HEK293 (cell line): Measurements from ENCODE around the gene FMNL1.

Source experiments
- CTCF ChIA-PET: fragments of 350-600 bp; formaldehyde crosslinking; extraction: SDS; loops from one replicate; lab custom pipeline; 2021; ENCODE audit warnings: antibody characterized with exemption; lab: Yijun Ruan, JAX
- POLR2A ChIA-PET: fragments of 300-600 bp; formaldehyde crosslinking; extraction: SDS; loops from one replicate; lab custom pipeline; 2020; ENCODE audit warnings: antibody characterized with exemption, inconsistent platforms; lab: Yijun Ruan, JAX
- H3K27ac ChIP-seq: fragments of 200-500 bp; sonication (Bioruptor generic); 2 replicates; pipeline ENCODE4 v1.5.1; 2014; ENCODE audit warnings: low read depth, low read length, control low read depth, inconsistent platforms; ENCODE audit errors: extremely low read depth
- H3K36me3 ChIP-seq, 2 experiments: fragments of 200-500 bp in 1 of 2; sonication (Bioruptor generic) in 1 of 2; 1 replicate in 1 of 2; 2 replicates in 1 of 2; pipeline ENCODE4 v1.5.1; 2014 to 2017; ENCODE audit warnings: inconsistent platforms in 2 of 2, low read length in 2 of 2; ENCODE audit not compliant: control insufficient read depth in 2 of 2, insufficient read depth in 1 of 2
- H3K4me1 ChIP-seq: fragments of 200-500 bp; sonication (Bioruptor generic); 2 replicates; pipeline ENCODE4 v1.5.1; 2014; ENCODE audit warnings: mild to moderate bottlenecking, low read length, inconsistent platforms; ENCODE audit not compliant: control insufficient read depth, insufficient read depth
- H3K4me3 ChIP-seq: 2 replicates; pipeline ENCODE4 v1.5.1; 2011; ENCODE audit warnings: low read depth, mild to moderate bottlenecking, control low read depth, low read length, moderate library complexity
- H3K9me3 ChIP-seq: fragments of 200-500 bp; sonication (Bioruptor generic); 2 replicates; pipeline ENCODE4 v1.5.1; 2014; ENCODE audit warnings: low read depth, low read length, inconsistent platforms; ENCODE audit not compliant: control insufficient read depth, insufficient read depth
- FEZF1 ChIP-seq: fragments of 450-650 bp; formaldehyde crosslinking; IDR thresholded peaks from 2 replicates; pipeline ENCODE4 v1.5.1; 2016; ENCODE audit warnings: missing biosample characterization, missing genetic modification characterization
- GLIS2 ChIP-seq: fragments of 450-650 bp; formaldehyde crosslinking; IDR thresholded peaks from 2 replicates; pipeline ENCODE4 v1.5.1; 2016; ENCODE audit warnings: missing biosample characterization, missing genetic modification characterization
- IKZF3 ChIP-seq: fragments of 450-650 bp; IDR thresholded peaks from 2 replicates; pipeline ENCODE4 v1.5.0; 2018; ENCODE audit warnings: missing biosample characterization, mild to moderate bottlenecking, missing genetic modification characterization, moderate library complexity
- MZF1 ChIP-seq: fragments of 450-650 bp; formaldehyde crosslinking; IDR thresholded peaks from 2 replicates; pipeline ENCODE4 v1.5.1; 2017; ENCODE audit warnings: missing biosample characterization, missing genetic modification characterization, borderline replicate concordance
- PRDM1 ChIP-seq: fragments of 450-650 bp; formaldehyde crosslinking; IDR thresholded peaks from 2 replicates; pipeline ENCODE4; 2016; ENCODE audit warnings: missing biosample characterization, missing genetic modification characterization
- SP2 ChIP-seq: fragments of 450-650 bp; formaldehyde crosslinking; IDR thresholded peaks from 2 replicates; pipeline ENCODE4 v1.5.1; 2016; ENCODE audit warnings: missing biosample characterization, missing genetic modification characterization
- SP7 ChIP-seq: fragments of 450-650 bp; formaldehyde crosslinking; IDR thresholded peaks from 2 replicates; pipeline ENCODE4 v1.5.1; 2016; ENCODE audit warnings: missing biosample characterization, missing genetic modification characterization
- TCF7L2 ChIP-seq: IDR thresholded peaks from 2 replicates; pipeline ENCODE4 v1.6.1; 2011; ENCODE audit warnings: low read depth, mild to moderate bottlenecking, inconsistent platforms, low read length, moderate library complexity, borderline replicate concordance
- ZBTB48 ChIP-seq: fragments of 450-650 bp; formaldehyde crosslinking; IDR thresholded peaks from 2 replicates; pipeline ENCODE4 v1.5.1; 2016; ENCODE audit warnings: missing biosample characterization, missing genetic modification characterization
- ZBTB7A ChIP-seq: fragments of 450-650 bp; formaldehyde crosslinking; IDR thresholded peaks from 2 replicates; pipeline ENCODE4 v1.5.1; 2016; ENCODE audit warnings: low read depth, missing biosample characterization, missing genetic modification characterization
- ZFP69B ChIP-seq: fragments of 450-650 bp; formaldehyde crosslinking; IDR thresholded peaks from 2 replicates; pipeline ENCODE4 v1.5.1; 2016; ENCODE audit warnings: missing biosample characterization, missing genetic modification characterization
- ZNF132 ChIP-seq: fragments of 450-650 bp; formaldehyde crosslinking; IDR thresholded peaks from 2 replicates; pipeline ENCODE4 v1.5.1; 2017; ENCODE audit warnings: missing biosample characterization, missing genetic modification characterization, borderline replicate concordance
- ZNF133 ChIP-seq: fragments of 450-650 bp; formaldehyde crosslinking; IDR thresholded peaks from 2 replicates; pipeline ENCODE4 v1.5.1; 2016; ENCODE audit warnings: missing biosample characterization, missing genetic modification characterization
- ZNF155 ChIP-seq: fragments of 450-650 bp; formaldehyde crosslinking; IDR thresholded peaks from 2 replicates; pipeline ENCODE4 v1.5.1; 2016; ENCODE audit warnings: missing biosample characterization, missing genetic modification characterization
- ZNF221 ChIP-seq: fragments of 450-650 bp; formaldehyde crosslinking; IDR thresholded peaks from 2 replicates; pipeline ENCODE4 v1.5.1; 2017; ENCODE audit warnings: missing biosample characterization, missing genetic modification characterization, borderline replicate concordance
- ZNF335 ChIP-seq: fragments of 450-650 bp; formaldehyde crosslinking; conservative IDR thresholded peaks from 2 replicates; pipeline ENCODE4 v1.5.1; 2016; ENCODE audit warnings: missing biosample characterization, missing genetic modification characterization
- ZNF37A ChIP-seq: fragments of 450-650 bp; IDR thresholded peaks from 2 replicates; pipeline ENCODE4 v1.5.1; 2018; ENCODE audit warnings: missing biosample characterization, missing genetic modification characterization
- ZNF571 ChIP-seq: fragments of 450-650 bp; formaldehyde crosslinking; IDR thresholded peaks from 2 replicates; pipeline ENCODE4 v1.5.0; 2017; ENCODE audit warnings: missing biosample characterization, missing genetic modification characterization
- ZNF585B ChIP-seq: fragments of 450-650 bp; formaldehyde crosslinking; IDR thresholded peaks from 2 replicates; pipeline ENCODE4 v1.5.1; 2016; ENCODE audit warnings: missing biosample characterization, missing genetic modification characterization
- ZNF654 ChIP-seq: fragments of 450-650 bp; formaldehyde crosslinking; IDR thresholded peaks from 2 replicates; pipeline ENCODE4 v1.5.1; 2016; ENCODE audit warnings: low read depth, missing biosample characterization, missing genetic modification characterization
- ZNF768 ChIP-seq: fragments of 450-650 bp; formaldehyde crosslinking; IDR thresholded peaks from 2 replicates; pipeline ENCODE4 v1.5.1; 2018; ENCODE audit warnings: missing biosample characterization, mild to moderate bottlenecking, missing genetic modification characterization
- ZNF785 ChIP-seq: fragments of 450-650 bp; formaldehyde crosslinking; IDR thresholded peaks from 2 replicates; pipeline ENCODE4 v1.5.1; 2016; ENCODE audit warnings: missing biosample characterization, missing genetic modification characterization
- ZNF837 ChIP-seq: fragments of 450-650 bp; formaldehyde crosslinking; IDR thresholded peaks from 2 replicates; pipeline ENCODE4 v1.5.1; 2016; ENCODE audit warnings: missing biosample characterization, missing genetic modification characterization
- TF ChIP-seq, protein P1 (sequence below): fragments of 450-650 bp; formaldehyde crosslinking; IDR thresholded peaks from 2 replicates; pipeline ENCODE4 v1.5.1; 2016; ENCODE audit warnings: missing biosample characterization, missing genetic modification characterization
- TF ChIP-seq, protein P2 (sequence below): sonication (generic); formaldehyde crosslinking; IDR thresholded peaks from 2 replicates; pipeline ENCODE4 v1.8.1; 2022; ENCODE audit warnings: mild to moderate bottlenecking, moderate library complexity, missing genetic modification reagents
- TF ChIP-seq, protein P3 (sequence below): fragments of 450-650 bp; formaldehyde crosslinking; optimal IDR thresholded peaks from 2 replicates; pipeline ENCODE3; 2016; ENCODE audit warnings: missing biosample characterization, mild to moderate bottlenecking, missing genetic modification characterization
- TF ChIP-seq, protein P4 (sequence below): fragments of 450-650 bp; formaldehyde crosslinking; IDR thresholded peaks from 2 replicates; pipeline ENCODE4 v1.5.1; 2016; ENCODE audit warnings: missing biosample characterization, missing genetic modification characterization

Gene FMNL1, protein sequence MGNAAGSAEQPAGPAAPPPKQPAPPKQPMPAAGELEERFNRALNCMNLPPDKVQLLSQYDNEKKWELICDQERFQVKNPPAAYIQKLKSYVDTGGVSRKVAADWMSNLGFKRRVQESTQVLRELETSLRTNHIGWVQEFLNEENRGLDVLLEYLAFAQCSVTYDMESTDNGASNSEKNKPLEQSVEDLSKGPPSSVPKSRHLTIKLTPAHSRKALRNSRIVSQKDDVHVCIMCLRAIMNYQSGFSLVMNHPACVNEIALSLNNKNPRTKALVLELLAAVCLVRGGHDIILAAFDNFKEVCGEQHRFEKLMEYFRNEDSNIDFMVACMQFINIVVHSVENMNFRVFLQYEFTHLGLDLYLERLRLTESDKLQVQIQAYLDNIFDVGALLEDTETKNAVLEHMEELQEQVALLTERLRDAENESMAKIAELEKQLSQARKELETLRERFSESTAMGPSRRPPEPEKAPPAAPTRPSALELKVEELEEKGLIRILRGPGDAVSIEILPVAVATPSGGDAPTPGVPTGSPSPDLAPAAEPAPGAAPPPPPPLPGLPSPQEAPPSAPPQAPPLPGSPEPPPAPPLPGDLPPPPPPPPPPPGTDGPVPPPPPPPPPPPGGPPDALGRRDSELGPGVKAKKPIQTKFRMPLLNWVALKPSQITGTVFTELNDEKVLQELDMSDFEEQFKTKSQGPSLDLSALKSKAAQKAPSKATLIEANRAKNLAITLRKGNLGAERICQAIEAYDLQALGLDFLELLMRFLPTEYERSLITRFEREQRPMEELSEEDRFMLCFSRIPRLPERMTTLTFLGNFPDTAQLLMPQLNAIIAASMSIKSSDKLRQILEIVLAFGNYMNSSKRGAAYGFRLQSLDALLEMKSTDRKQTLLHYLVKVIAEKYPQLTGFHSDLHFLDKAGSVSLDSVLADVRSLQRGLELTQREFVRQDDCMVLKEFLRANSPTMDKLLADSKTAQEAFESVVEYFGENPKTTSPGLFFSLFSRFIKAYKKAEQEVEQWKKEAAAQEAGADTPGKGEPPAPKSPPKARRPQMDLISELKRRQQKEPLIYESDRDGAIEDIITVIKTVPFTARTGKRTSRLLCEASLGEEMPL

DNA sequence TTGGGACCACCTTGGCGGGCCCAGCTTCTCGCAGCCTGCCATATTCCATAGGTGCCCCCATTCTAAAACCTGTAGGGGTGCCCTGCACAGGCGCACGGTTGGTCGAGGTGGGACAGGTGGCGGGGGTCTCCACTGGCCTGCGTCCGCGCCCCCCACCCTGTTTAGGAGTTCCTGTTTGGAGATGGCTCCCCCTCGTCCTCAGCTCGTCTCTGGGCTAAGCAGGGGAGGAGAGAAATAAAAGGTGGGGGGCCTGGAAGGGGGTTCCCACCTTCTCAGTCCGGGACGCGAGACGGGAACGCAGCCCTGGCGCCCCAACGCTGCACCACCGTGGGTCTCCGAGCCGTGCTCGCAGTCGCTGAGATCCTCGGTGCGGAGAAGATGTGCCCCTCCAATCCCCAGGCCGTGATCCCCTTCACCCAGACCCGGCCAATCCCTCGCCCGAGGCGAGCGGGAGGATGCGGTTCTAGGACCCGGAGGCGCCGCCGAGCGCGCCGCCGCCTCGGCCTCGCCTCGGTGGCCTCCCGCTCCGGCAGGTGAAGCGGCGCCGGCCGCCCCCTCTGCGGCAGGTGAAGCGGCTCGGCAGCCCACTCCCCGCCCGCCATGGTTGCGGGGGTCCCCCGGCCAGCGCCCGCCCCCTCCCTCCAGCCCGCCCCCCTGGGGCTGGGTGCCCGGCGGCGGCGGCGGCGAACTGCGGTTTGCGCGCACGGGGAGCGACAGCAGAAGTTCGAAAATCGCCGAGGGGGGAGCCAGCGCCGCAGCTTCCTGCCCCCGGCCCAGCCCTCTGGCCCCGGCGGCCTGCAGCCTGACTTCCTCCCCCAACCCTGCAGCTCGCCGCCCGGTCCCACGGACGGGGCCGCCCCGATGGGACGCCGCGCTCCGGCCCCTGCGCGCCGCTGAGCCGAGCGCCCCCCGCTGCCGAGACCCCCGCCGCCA is at the start of gene FMNL1:
TSS of gene FMNL1 (plus strand) at position 805 of the 933 bp plus-strand sequence. CDS start 240 bp downstream, outside the sequence.
- Histone ChIP-seq H3K36me3 (no peaks in the 10 kb centered on the region; a peak in 1 of 3 replicates), H3K4me1 (no peaks in the 10 kb centered on the region; the same call in 1 of the 2 replicates), H3K4me3 (peak within 1 kb of the TSS; percentile 55), H3K9me3 (no peaks in the 10 kb centered on the region), H3K27ac (peak within 1 kb of the TSS; percentile 40; the same call in 1 of the 2 replicates)
- ChIA-PET POLR2A (interaction anchor here (0.6 to 1.7 kb wide), 2 partner anchors 73 to 83 kb away, joined by 4 to 8 read pairs; partner anchors contain the start of gene HEXIM1), CTCF (interaction anchor here (0.6 to 10.4 kb wide), 13 partner anchors 9 to 164 kb away, joined by 3 to 192 read pairs (median 4); partner anchors contain the start of genes ACBD4 and HEXIM1)
- TF ChIP-seq FEZF1 (tag by site-specific recombination) (no peak), TCF7L2 (no peak), ZNF335 (peak; percentile 44; the same call in 1 of the 2 replicates), ZNF132 (no peak), ZNF133 (tag by site-specific recombination) (no peak), IKZF3 (no peak), ZNF585B (tag by site-specific recombination) (no peak), ZBTB7A (peak; percentile 65; the same call in 1 of the 2 replicates), SP2 (tag by site-specific recombination) (no peak), PRDM1 (tag by site-specific recombination) (no peak), GLIS2 (tag by site-specific recombination) (peak; percentile 46), ZNF837 (tag by site-specific recombination) (no peak), SP7 (tag by site-specific recombination) (no peak), ZNF155 (no peak), ZBTB48 (no peak), ZNF221 (tag by site-specific recombination) (no peak), ZNF654 (tag by site-specific recombination) (no peak), MZF1 (tag by site-specific recombination) (peak; percentile 99), ZNF571 (no peak), ZNF768 (no peak), ZNF785 (tag by site-specific recombination) (no peak), ZFP69B (tag by site-specific recombination) (no peak), ZNF37A (tag by site-specific recombination) (no peak)
- TF ChIP-seq, protein P1, sequence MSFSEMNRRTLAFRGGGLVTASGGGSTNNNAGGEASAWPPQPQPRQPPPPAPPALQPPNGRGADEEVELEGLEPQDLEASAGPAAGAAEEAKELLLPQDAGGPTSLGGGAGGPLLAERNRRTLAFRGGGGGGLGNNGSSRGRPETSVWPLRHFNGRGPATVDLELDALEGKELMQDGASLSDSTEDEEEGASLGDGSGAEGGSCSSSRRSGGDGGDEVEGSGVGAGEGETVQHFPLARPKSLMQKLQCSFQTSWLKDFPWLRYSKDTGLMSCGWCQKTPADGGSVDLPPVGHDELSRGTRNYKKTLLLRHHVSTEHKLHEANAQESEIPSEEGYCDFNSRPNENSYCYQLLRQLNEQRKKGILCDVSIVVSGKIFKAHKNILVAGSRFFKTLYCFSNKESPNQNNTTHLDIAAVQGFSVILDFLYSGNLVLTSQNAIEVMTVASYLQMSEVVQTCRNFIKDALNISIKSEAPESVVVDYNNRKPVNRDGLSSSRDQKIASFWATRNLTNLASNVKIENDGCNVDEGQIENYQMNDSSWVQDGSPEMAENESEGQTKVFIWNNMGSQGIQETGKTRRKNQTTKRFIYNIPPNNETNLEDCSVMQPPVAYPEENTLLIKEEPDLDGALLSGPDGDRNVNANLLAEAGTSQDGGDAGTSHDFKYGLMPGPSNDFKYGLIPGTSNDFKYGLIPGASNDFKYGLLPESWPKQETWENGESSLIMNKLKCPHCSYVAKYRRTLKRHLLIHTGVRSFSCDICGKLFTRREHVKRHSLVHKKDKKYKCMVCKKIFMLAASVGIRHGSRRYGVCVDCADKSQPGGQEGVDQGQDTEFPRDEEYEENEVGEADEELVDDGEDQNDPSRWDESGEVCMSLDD (tag by site-specific recombination) = peak; percentile 63; the same call in 1 of the 2 replicates
- TF ChIP-seq, protein P2, sequence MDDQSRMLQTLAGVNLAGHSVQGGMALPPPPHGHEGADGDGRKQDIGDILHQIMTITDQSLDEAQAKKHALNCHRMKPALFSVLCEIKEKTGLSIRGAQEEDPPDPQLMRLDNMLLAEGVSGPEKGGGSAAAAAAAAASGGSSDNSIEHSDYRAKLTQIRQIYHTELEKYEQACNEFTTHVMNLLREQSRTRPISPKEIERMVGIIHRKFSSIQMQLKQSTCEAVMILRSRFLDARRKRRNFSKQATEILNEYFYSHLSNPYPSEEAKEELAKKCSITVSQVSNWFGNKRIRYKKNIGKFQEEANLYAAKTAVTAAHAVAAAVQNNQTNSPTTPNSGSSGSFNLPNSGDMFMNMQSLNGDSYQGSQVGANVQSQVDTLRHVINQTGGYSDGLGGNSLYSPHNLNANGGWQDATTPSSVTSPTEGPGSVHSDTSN = 0 out of 2 replicates have a peak, but pooled peaks have one; percentile 5
- TF ChIP-seq, protein P3, sequence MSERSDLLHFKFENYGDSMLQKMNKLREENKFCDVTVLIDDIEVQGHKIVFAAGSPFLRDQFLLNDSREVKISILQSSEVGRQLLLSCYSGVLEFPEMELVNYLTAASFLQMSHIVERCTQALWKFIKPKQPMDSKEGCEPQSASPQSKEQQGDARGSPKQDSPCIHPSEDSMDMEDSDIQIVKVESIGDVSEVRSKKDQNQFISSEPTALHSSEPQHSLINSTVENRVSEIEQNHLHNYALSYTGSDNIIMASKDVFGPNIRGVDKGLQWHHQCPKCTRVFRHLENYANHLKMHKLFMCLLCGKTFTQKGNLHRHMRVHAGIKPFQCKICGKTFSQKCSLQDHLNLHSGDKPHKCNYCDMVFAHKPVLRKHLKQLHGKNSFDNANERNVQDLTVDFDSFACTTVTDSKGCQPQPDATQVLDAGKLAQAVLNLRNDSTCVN (tag by site-specific recombination) = peak; percentile 51
- TF ChIP-seq, protein P4, sequence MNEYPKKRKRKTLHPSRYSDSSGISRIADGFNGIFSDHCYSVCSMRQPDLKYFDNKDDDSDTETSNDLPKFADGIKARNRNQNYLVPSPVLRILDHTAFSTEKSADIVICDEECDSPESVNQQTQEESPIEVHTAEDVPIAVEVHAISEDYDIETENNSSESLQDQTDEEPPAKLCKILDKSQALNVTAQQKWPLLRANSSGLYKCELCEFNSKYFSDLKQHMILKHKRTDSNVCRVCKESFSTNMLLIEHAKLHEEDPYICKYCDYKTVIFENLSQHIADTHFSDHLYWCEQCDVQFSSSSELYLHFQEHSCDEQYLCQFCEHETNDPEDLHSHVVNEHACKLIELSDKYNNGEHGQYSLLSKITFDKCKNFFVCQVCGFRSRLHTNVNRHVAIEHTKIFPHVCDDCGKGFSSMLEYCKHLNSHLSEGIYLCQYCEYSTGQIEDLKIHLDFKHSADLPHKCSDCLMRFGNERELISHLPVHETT (tag by site-specific recombination) = no peak
